HL-60 (cell line): ENCODE data around the gene UBXN11.

Experiments
- DNase-seq, 2 experiments: peaks; one replicate each; pipeline ENCODE4 v3.0.0-alpha.2; 2010 to 2020; ENCODE audit warnings: low read depth in 1 of 2, low spot score in 1 of 2
- H3K27ac ChIP-seq: fragments of 250-450 bp; sonication (Bioruptor Pico); replicated peaks from 2 replicates; pipeline ENCODE4 v1.5.1; 2020; ENCODE audit warnings: mild to moderate bottlenecking, moderate library complexity
- H3K27me3 ChIP-seq: fragments of 250-450 bp; sonication (Bioruptor Pico); 2 replicates; pipeline ENCODE4 v1.5.1; 2021; ENCODE audit warnings: mild to moderate bottlenecking, moderate library complexity; ENCODE audit not compliant: insufficient read depth, poor library complexity, severe bottlenecking
- H3K4me3 ChIP-seq: replicated peaks from 2 replicates; pipeline ENCODE4 v1.5.1; 2011; ENCODE audit warnings: mild to moderate bottlenecking, control low read depth, low read length; ENCODE audit not compliant: insufficient read depth
- GABPA ChIP-seq: IDR thresholded peaks from 2 replicates; pipeline ENCODE4 v1.6.1; 2012; ENCODE audit warnings: low read depth
- POLR2AphosphoS5 ChIP-seq: IDR thresholded peaks from 2 replicates; pipeline ENCODE4 v1.6.1; 2012; ENCODE audit warnings: low read depth
- SPI1 ChIP-seq: IDR thresholded peaks from 2 replicates; pipeline ENCODE4 v1.6.1; 2012; ENCODE audit warnings: low read depth, mild to moderate bottlenecking, borderline replicate concordance
- TF ChIP-seq, protein P1 (sequence below): IDR thresholded peaks from 2 replicates; pipeline ENCODE4 v1.6.1; 2012; ENCODE audit warnings: low read depth; ENCODE audit not compliant: insufficient replicate concordance
- TF ChIP-seq, protein P2 (sequence below): IDR thresholded peaks from one replicate; pipeline ENCODE4 v1.5.1; 2011; ENCODE audit warnings: low read length, control low read depth, inconsistent platforms; ENCODE audit not compliant: insufficient read depth

Gene UBXN11

DNA sequence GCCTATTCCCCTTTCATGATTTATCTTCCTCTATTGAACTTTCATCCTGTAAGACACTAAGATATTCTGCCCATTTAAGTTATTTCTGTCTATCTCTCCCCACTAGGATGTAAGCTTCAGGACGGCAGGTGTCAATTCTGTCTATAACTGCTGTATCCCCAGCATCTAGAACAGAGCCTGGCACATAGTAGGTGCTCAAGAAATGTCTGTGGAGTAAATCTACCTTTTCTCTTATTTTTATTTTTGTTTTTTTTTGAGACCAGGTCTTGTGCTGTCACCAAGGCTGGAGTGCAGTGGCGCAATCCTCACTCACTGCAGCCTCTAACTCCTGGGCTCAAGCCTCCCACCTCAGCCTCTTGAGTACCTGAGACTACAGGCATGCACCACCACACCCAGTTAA lies 16.9 kb upstream of the UBXN11 start:
- DNase-seq, result no peak
- Histone ChIP-seq H3K27ac (no peak overlapping the region), H3K4me3 (no peak overlapping the region), H3K27me3 (no peaks in the 10 kb centered on the region)
- TF ChIP-seq, protein P1, sequence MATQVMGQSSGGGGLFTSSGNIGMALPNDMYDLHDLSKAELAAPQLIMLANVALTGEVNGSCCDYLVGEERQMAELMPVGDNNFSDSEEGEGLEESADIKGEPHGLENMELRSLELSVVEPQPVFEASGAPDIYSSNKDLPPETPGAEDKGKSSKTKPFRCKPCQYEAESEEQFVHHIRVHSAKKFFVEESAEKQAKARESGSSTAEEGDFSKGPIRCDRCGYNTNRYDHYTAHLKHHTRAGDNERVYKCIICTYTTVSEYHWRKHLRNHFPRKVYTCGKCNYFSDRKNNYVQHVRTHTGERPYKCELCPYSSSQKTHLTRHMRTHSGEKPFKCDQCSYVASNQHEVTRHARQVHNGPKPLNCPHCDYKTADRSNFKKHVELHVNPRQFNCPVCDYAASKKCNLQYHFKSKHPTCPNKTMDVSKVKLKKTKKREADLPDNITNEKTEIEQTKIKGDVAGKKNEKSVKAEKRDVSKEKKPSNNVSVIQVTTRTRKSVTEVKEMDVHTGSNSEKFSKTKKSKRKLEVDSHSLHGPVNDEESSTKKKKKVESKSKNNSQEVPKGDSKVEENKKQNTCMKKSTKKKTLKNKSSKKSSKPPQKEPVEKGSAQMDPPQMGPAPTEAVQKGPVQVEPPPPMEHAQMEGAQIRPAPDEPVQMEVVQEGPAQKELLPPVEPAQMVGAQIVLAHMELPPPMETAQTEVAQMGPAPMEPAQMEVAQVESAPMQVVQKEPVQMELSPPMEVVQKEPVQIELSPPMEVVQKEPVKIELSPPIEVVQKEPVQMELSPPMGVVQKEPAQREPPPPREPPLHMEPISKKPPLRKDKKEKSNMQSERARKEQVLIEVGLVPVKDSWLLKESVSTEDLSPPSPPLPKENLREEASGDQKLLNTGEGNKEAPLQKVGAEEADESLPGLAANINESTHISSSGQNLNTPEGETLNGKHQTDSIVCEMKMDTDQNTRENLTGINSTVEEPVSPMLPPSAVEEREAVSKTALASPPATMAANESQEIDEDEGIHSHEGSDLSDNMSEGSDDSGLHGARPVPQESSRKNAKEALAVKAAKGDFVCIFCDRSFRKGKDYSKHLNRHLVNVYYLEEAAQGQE, result no peak
- no peak for TF ChIP-seq GABPA
- no peak for TF ChIP-seq SPI1
- TF ChIP-seq, protein P2, sequence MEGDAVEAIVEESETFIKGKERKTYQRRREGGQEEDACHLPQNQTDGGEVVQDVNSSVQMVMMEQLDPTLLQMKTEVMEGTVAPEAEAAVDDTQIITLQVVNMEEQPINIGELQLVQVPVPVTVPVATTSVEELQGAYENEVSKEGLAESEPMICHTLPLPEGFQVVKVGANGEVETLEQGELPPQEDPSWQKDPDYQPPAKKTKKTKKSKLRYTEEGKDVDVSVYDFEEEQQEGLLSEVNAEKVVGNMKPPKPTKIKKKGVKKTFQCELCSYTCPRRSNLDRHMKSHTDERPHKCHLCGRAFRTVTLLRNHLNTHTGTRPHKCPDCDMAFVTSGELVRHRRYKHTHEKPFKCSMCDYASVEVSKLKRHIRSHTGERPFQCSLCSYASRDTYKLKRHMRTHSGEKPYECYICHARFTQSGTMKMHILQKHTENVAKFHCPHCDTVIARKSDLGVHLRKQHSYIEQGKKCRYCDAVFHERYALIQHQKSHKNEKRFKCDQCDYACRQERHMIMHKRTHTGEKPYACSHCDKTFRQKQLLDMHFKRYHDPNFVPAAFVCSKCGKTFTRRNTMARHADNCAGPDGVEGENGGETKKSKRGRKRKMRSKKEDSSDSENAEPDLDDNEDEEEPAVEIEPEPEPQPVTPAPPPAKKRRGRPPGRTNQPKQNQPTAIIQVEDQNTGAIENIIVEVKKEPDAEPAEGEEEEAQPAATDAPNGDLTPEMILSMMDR, result no peak
- no peak for TF ChIP-seq POLR2AphosphoS5

DNA sequence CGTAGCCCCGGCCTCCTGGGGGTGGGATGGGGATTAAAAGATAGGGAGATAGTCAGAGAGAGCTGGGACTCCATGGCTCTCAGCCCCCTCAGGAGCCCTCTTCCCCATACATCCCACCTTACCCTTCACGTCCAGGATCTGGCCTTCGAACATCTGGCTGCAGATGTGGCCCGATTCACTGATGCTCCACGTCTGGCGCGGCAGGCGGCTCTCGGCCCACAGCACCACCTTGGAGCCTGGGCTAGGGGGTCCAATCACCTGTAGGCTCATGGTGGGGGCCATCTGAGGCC lies 15.6 kb upstream of the UBXN11 start:
- Histone ChIP-seq H3K27me3 (no peaks in the 10 kb centered on the region), H3K27ac (no peak overlapping the region), H3K4me3 (no peak overlapping the region)
- no peak for DNase-seq
- TF ChIP-seq POLR2AphosphoS5 (no peak), GABPA (no peak), SPI1 (no peak)
- TF ChIP-seq, protein P1, result no peak
- TF ChIP-seq, protein P2, result no peak

DNA sequence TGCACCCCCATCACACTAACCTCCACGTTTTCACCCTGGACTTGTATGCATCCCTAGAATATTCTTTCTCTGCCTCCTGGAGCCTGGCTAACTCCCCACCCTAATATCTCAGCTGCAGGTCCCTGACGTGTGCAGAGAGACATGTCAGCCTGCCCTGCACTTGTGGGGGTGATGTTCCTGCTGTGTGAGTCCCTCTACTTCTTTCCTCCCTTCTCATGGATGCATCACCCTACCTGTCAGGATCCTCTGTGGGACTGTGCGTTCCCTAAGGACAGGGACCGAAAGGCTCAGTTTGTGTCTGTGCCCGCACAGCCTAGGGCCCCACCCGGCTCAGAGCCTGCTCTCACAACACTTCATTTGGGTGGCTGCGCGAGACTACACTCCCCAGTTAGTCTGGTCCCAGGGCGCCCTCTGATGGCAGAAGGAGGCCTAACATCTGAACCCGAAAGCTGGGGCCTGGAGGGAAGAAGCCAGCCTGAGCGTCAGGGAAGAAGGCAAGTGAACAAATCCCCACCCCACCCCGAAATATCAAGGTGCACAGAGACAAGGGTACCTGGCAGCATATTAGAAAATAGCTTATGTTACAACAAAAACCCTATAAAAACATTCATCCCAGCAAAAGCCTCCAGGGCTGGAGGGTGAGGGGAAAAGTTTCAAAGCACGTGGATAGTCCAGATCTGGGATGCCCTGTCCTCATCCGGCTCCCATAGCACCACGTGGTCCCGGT lies 15.0 kb upstream of the UBXN11 start:
- Histone ChIP-seq H3K27ac (no peak overlapping the region), H3K27me3 (no peaks in the 10 kb centered on the region), H3K4me3 (no peak overlapping the region)
- TF ChIP-seq SPI1, result no peak; the same call in 1 of the 2 replicates
- TF ChIP-seq, protein P2, result peak; percentile 57
- peak; percentile 70 to 94 for DNase-seq

DNA sequence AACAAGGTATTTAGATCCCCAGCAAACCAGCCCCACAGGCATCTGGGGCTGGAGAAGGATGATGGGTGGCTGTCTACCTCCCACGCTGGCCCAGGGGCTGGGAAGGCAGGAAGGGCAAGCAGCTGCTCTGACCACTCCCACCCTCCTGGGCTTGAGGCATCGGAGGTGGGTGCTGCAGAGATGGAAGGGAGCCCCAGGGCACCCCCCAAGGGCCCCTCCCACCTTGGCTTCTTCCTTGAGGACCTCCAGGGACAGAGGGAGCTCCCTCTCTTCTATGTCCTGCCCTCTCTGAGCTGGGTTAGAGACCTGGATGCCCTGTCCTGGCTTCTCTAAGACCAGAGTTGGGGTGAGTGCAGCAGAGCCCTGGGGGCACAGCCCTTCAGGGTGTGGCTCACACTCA lies 14.5 kb upstream of the UBXN11 start:
- TF ChIP-seq, protein P2, result no peak
- TF ChIP-seq POLR2AphosphoS5, result no peak
- DNase-seq, result no peak
- no peak overlapping the region for H3K27ac ChIP-seq

More for the DNA sequence above, 14.5 kb upstream of the UBXN11 start:
- Histone ChIP-seq H3K27me3 (no peaks in the 10 kb centered on the region), H3K4me3 (no peak overlapping the region)
